DND-41 (cell line): ENCODE data around the gene TAMM41.
A peak's percentile ranks its signal among the peaks of the same experiment; 100 is the strongest.

ENCODE experiments used
- CTCF ChIP-seq: IDR thresholded peaks from 2 replicates; pipeline ENCODE4 v1.5.1; 2012; ENCODE audit warnings: borderline replicate concordance, low read length, moderate library complexity, mild to moderate bottlenecking; ENCODE audit not compliant: poor library complexity, severe bottlenecking; ENCODE audit errors: extremely low read depth
- EZH2 ChIP-seq: IDR thresholded peaks from 3 replicates; pipeline ENCODE4 v1.6.1; 2012; ENCODE audit warnings: borderline replicate concordance, low read depth, mild to moderate bottlenecking, moderate library complexity, low read length, inconsistent platforms; ENCODE audit not compliant: severe bottlenecking

GRCh38 chr3:11774296-11774877 lies 72.3 kb downstream of the TAMM41 start:
- TF ChIP-seq CTCF (peak; percentile 18), EZH2 (no peak)
